GM19455 (cell line): ENCODE results near the gene GALNT6.

Experiments
- ATAC-seq: cut with Tn5 transposase; IDR thresholded peaks from one replicate; pipeline ENCODE4 v1.9.1; 2021; ENCODE audit not compliant: unreplicated experiment

Gene GALNT6, protein sequence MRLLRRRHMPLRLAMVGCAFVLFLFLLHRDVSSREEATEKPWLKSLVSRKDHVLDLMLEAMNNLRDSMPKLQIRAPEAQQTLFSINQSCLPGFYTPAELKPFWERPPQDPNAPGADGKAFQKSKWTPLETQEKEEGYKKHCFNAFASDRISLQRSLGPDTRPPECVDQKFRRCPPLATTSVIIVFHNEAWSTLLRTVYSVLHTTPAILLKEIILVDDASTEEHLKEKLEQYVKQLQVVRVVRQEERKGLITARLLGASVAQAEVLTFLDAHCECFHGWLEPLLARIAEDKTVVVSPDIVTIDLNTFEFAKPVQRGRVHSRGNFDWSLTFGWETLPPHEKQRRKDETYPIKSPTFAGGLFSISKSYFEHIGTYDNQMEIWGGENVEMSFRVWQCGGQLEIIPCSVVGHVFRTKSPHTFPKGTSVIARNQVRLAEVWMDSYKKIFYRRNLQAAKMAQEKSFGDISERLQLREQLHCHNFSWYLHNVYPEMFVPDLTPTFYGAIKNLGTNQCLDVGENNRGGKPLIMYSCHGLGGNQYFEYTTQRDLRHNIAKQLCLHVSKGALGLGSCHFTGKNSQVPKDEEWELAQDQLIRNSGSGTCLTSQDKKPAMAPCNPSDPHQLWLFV

GRCh38 chr12:51391283-51392123 is at the start of gene GALNT6:
GALNT6 (minus strand) TSS chr12:51391406; CDS start chr12:51379781, 11,625 bp downstream.
- ATAC-seq = peak; percentile 50

GRCh38 chr12:51439330-51439729 is 48.1 kb upstream of the GALNT6 start:
- ATAC-seq = no peak

DNA sequence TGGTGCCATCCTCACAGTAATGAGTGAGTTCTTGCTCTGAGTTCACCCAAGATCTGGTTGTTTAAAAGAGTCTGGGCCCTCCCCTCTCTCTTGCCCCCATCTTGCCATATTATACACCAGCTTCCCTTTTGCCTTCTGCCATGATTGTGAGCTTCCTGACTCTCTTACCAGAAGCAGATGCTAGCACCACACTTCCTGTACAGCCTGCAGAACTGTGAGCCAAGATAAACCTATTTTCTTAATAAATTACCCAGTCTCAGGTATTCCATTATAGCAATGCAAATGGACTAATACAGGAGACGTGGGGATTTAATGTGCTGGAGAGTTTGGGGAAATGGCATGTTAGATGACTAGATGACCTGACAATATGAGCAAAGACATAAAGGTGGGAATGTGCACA is 46.2 kb upstream of the GALNT6 start:
- no peak for ATAC-seq

DNA sequence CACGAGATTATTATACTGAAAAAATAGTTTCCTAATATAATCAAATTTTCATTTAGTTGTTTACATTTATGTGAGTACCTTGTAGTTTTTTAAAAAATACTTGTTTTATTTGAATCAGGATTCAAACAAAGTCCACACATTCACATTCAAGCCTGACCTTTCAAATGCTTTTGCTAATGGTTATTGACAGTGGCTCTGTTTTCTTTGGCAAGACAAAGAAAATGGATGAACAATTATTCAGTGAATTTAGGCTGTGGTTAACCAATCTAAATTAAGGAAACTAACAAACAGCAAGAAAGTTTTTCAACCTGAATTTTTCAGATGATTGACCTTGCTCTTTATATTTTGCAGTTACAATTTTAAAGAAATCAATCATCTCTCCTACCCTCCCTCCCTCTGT is 43.1 kb upstream of the GALNT6 start:
- ATAC-seq = no peak

DNA sequence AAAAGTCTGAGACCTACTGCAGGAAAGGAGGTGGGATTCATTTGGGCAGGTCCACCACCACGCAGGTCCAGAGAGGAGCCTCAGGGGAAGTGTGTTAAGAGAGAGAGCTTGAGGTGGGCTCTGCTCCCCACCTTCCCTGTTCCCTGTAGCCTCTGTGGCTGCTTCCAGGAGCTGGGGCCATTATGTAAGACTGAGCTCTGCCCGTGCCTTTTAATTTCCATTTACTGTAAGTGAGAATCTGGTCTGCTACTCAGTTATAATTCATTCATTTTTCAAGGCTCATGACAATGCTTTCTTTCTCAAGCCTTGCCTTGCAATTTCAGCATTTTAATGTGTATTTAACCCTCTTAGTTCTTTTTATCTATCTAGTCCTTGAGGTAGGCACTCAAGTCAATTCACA is 41.7 kb upstream of the GALNT6 start:
- ATAC-seq = no peak

GRCh38 chr12:51430196-51430895 is 39.1 kb upstream of the GALNT6 start:
- ATAC-seq = no peak

DNA sequence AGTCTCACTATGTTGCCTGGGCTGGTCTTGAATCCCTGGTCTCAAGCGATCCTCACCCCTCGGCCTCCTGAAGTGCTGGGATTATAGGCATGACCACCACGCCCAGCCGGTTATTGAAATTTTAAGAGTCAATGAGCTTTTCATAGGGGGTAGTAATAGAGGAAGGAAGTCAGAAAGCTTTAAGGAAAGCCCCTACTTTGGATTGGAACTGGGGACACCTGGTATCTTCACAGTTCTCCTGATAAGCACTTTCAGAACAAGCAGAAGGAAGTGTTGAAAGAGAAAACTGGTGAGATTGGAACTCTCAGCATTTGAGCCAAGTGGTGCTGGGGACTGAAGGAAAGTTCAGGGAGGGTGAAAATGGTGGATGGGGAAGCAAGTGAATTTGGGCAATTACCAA is 38.5 kb upstream of the GALNT6 start:
- no peak for ATAC-seq

GRCh38 chr12:51428256-51428655 is 37.0 kb upstream of the GALNT6 start:
- ATAC-seq = no peak

- peak; percentile 86 for ATAC-seq
These were observed 33.7 kb upstream of the GALNT6 start, which contains the start of gene SLC4A8 for GRCh38 chr12:51424662-51425539. SLC4A8 (plus strand) TSS chr12:51424831; CDS start chr12:51424988, 157 bp downstream.

GRCh38 chr12:51424094-51424661 is 33.0 kb upstream of the GALNT6 start:
- no peak for ATAC-seq

- no peak for ATAC-seq
These were observed 30.2 kb upstream of the GALNT6 start for GRCh38 chr12:51421266-51421884.

DNA sequence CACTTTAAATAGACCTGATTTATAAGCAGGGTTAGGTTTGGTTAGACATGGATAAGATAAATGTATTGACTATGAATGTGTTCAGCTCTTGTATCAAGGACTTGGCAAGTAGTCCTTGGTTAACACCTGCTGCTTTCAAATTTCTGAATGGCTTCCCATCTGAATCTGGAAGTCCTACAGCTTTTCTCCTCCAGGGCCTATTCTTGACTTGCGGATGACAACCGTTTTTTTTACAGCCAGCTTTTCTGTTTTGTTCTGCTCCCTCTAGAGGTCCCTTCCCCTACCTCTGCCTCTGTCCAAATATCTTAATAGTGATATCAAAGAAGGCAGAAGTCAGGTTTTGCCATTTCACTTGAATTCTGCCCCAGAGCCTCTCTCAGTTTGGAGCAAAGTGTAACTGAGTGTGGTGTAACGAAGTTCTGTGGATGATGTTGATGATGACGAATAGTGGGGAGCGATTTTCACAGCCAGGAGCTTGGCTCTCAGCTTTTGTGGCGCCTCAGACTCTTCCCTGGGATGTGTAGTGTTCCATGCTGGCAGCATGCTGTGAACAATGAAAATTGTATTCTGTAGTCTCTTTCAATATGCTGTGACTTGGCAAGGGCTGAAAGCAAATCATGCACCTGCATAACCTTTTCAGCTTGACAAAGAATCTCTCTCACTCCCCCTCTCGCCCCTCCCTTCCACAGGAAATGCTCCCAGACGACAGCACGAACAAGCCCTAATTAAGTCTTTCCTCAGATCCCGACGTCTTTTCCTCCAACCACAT is 28.4 kb upstream of the GALNT6 start:
- no peak for ATAC-seq

GRCh38 chr12:51417826-51418225 is 26.6 kb upstream of the GALNT6 start:
- ATAC-seq = no peak

- no peak for ATAC-seq
These were observed 24.7 kb upstream of the GALNT6 start for GRCh38 chr12:51415931-51416330.

- no peak for ATAC-seq
These were observed 22.6 kb upstream of the GALNT6 start for GRCh38 chr12:51413791-51414190.

- no peak for ATAC-seq
These were observed 21.9 kb upstream of the GALNT6 start for GRCh38 chr12:51413149-51413548.

- no peak for ATAC-seq
These were observed 18.6 kb upstream of the GALNT6 start for GRCh38 chr12:51409846-51410245.

DNA sequence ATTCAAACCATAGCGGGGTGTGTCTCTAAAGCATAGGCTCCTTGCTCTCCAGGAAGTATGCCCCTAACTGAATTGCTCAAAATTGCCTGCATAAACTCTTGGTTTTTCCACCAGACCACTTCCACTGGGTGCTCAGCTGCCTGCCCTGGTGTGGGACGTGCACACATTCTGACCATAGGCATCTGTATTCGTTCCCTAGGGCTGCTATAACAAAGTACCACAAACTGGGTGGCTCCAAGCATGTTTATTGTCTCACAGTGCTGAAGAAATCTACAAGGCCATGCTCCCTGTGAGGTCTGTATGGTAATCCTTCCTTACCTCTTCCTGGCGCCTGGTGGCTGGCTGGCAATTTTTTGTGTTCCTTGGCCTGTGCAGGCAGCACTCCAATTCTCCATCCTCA is 16.4 kb upstream of the GALNT6 start:
- no peak for ATAC-seq
